Endothelial cell of umbilical vein (primary cell): Measurements from ENCODE around the gene TTC39A.

ENCODE experiments used
- EZH2 ChIP-seq: IDR thresholded peaks from 2 replicates; pipeline ENCODE4 v1.6.1; 2012; ENCODE audit warnings: borderline replicate concordance, low read depth, mild to moderate bottlenecking, moderate library complexity, low read length, inconsistent platforms; ENCODE audit not compliant: severe bottlenecking
- MAX ChIP-seq: IDR thresholded peaks from 2 replicates; pipeline ENCODE4 v1.6.1; 2011; ENCODE audit not compliant: insufficient read depth, insufficient read length
- MYC ChIP-seq: IDR thresholded peaks from one replicate; pipeline ENCODE4 v1.6.1; 2011; ENCODE audit warnings: mild to moderate bottlenecking, low read depth, low read length
- POLR2A ChIP-seq: IDR thresholded peaks from 2 replicates; pipeline ENCODE4 v1.6.1; 2012; ENCODE audit warnings: low read depth, mild to moderate bottlenecking, control low read depth, low read length
- POLR2AphosphoS5 ChIP-seq: IDR thresholded peaks from 2 replicates; pipeline ENCODE4 v1.6.1; 2012; ENCODE audit warnings: low read depth, mild to moderate bottlenecking, control low read depth, low read length, moderate library complexity; ENCODE audit not compliant: insufficient read depth
- TF ChIP-seq, protein P1 (sequence below), 2 donors: IDR thresholded peaks; 1 replicate in 1 of 2; 2 replicates in 1 of 2; pipeline ENCODE4 v1.5.1; 2011; ENCODE audit warnings: low read length in 2 of 2, mild to moderate bottlenecking in 2 of 2, moderate library complexity in 2 of 2, control low read depth in 1 of 2, inconsistent platforms in 1 of 2, low read depth in 1 of 2; ENCODE audit not compliant: insufficient read depth in 1 of 2; ENCODE audit errors: extremely low read depth in 1 of 2

GRCh38 chr1:51347398-51348146 lies 17.2 kb upstream of the TTC39A start:
- TF ChIP-seq, protein P1, sequence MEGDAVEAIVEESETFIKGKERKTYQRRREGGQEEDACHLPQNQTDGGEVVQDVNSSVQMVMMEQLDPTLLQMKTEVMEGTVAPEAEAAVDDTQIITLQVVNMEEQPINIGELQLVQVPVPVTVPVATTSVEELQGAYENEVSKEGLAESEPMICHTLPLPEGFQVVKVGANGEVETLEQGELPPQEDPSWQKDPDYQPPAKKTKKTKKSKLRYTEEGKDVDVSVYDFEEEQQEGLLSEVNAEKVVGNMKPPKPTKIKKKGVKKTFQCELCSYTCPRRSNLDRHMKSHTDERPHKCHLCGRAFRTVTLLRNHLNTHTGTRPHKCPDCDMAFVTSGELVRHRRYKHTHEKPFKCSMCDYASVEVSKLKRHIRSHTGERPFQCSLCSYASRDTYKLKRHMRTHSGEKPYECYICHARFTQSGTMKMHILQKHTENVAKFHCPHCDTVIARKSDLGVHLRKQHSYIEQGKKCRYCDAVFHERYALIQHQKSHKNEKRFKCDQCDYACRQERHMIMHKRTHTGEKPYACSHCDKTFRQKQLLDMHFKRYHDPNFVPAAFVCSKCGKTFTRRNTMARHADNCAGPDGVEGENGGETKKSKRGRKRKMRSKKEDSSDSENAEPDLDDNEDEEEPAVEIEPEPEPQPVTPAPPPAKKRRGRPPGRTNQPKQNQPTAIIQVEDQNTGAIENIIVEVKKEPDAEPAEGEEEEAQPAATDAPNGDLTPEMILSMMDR (IDR thresholded peaks at IDR 0.05; ENCODE audit: extremely low read depth in 1 of 2, insufficient read depth in 1 of 2, low read depth in 1 of 2, low read length in 2 of 2) = no peak
- no peak for TF ChIP-seq POLR2A
- TF ChIP-seq EZH2 = no peak
- no peak for TF ChIP-seq MAX
- TF ChIP-seq POLR2AphosphoS5 = no peak
- no peak for TF ChIP-seq MYC
